PC-9 (cell line): ENCODE results near the gene OTUD6A. TPM values are rescaled to one million over a fixed set of nuclear protein-coding genes. Genes with fewer than 3 reads are reported as not detected.

Experiments
- BruUV-seq: library from RNA; stranded (reverse); fragments of 400-500 nt; replicated peaks from 2 replicates; lab custom pipeline; 2021; lab: Mats Ljungman, UMichigan
- CTCF ChIA-PET: fragments of 300-600 bp; sonication (Branson Sonifier 250); formaldehyde crosslinking; loops from one replicate; lab custom pipeline; 2022; ENCODE audit warnings: antibody characterized with exemption; lab: Charles Lee
- POLR2A ChIA-PET: fragments of 300-600 bp; sonication (Branson Sonifier 250); formaldehyde crosslinking; loops from one replicate; lab custom pipeline; 2022; ENCODE audit warnings: antibody characterized with exemption; ENCODE audit not compliant: unreplicated experiment; lab: Charles Lee
- DNase-seq, 2 experiments: peaks; one replicate each; pipeline versions ENCODE4 v3.0.0 to v3.0.0-alpha.2; 2015 to 2022; ENCODE audit warnings: mixed read lengths in 1 of 2
- H2AFZ ChIP-seq: fragments of 200-600 bp; sonication (generic); 2 replicates; pipeline ENCODE4 v1.8.1; 2017; ENCODE audit warnings: antibody characterized with exemption
- H3F3A ChIP-seq: fragments of 200-600 bp; sonication (generic); 2 replicates; pipeline ENCODE4 v1.8.1; 2017; ENCODE audit warnings: antibody characterized with exemption, mild to moderate bottlenecking, low read depth; ENCODE audit not compliant: insufficient read depth
- H3K27ac ChIP-seq: fragments of 200-600 bp; sonication (generic); 2 replicates; pipeline ENCODE4 v1.6.1; 2016; ENCODE audit warnings: mixed run types
- H3K27me3 ChIP-seq: fragments of 200-600 bp; sonication (generic); 2 replicates; pipeline ENCODE4 v1.6.1; 2016; ENCODE audit warnings: low read depth, mixed run types; ENCODE audit not compliant: insufficient read depth
- H3K36me3 ChIP-seq: fragments of 200-600 bp; sonication (generic); 2 replicates; pipeline ENCODE4 v1.6.1; 2016; ENCODE audit warnings: low read depth, mixed run types
- H3K4me1 ChIP-seq: fragments of 200-600 bp; sonication (generic); replicated peaks from 2 replicates; pipeline ENCODE4 v1.6.1; 2016; ENCODE audit warnings: mixed run types; ENCODE audit not compliant: insufficient read depth
- H3K4me2 ChIP-seq: fragments of 200-600 bp; sonication (generic); 2 replicates; pipeline ENCODE4 v1.6.1; 2017; ENCODE audit warnings: mixed run types
- H3K4me3 ChIP-seq: fragments of 200-600 bp; sonication (generic); 2 replicates; pipeline ENCODE4 v1.6.1; 2016; ENCODE audit warnings: mixed run types
- H3K79me2 ChIP-seq: fragments of 200-600 bp; sonication (generic); 2 replicates; pipeline ENCODE4 v1.6.1; 2017; ENCODE audit warnings: low read depth, mixed run types
- H3K9me2 ChIP-seq: fragments of 200-600 bp; sonication (generic); 2 replicates; pipeline ENCODE4 v1.8.1; 2017; ENCODE audit warnings: mild to moderate bottlenecking; ENCODE audit not compliant: insufficient read depth
- H3K9me3 ChIP-seq: fragments of 200-600 bp; sonication (generic); 2 replicates; pipeline ENCODE4 v1.8.1; 2016; ENCODE audit warnings: low read depth; ENCODE audit not compliant: insufficient read depth
- H4K20me1 ChIP-seq: fragments of 200-600 bp; sonication (generic); 2 replicates; pipeline ENCODE4 v1.8.1; 2017; ENCODE audit not compliant: insufficient read depth
- CTCF ChIP-seq: fragments of 200-600 bp; sonication (generic); conservative IDR thresholded peaks from 2 replicates; pipeline ENCODE4 v1.6.1; 2017; ENCODE audit warnings: mixed run types, antibody characterized with exemption, mild to moderate bottlenecking, moderate library complexity
- EZH2 ChIP-seq: fragments of 200-600 bp; sonication (generic); IDR thresholded peaks from 2 replicates; pipeline ENCODE4 v1.8.0; 2017; ENCODE audit warnings: antibody characterized with exemption, low read depth
- intact Hi-C: fragments of 100-400 bp; cut with micrococcal nuclease; formaldehyde crosslinking; loops from one replicate; pipeline ENCODE4 v1.10.0; 2022; ENCODE audit not compliant: unreplicated experiment
- total RNA-seq: library from RNA; stranded (reverse); gene quantifications from 2 replicates; pipeline ENCODE4 v1.2.3, GENCODE V29; 2021

OTUD6A gene
- total RNA-seq, 1 experiment from 2014 or later, result not detected

GRCh38 chrX:70054391-70054790 lies 7.9 kb upstream of the OTUD6A start:
- TF ChIP-seq CTCF (no peak), EZH2 (no peak)
- H3K4me2 ChIP-seq, result no peak overlapping the region
- BruUV-seq, result no TSS peak
- H3K4me3 ChIP-seq, result no peak overlapping the region
- no peaks in the 10 kb centered on the region for H3K36me3 ChIP-seq
- no peak overlapping the region for H2AFZ ChIP-seq
- no peaks in the 10 kb centered on the region for H3K79me2 ChIP-seq
- POLR2A ChIA-PET, result no interaction called here
- H3K4me1 ChIP-seq, result no peaks in the 10 kb centered on the region
- H3K27ac ChIP-seq, result no peak overlapping the region
- CTCF ChIA-PET, result no interaction called here
- H4K20me1 ChIP-seq, result no peaks in the 10 kb centered on the region
- no peaks in the 10 kb centered on the region for H3K9me3 ChIP-seq
- no peaks in the 10 kb centered on the region for H3F3A ChIP-seq
- H3K27me3 ChIP-seq, result peaks cover 5% of the 10 kb centered on the region; the same call in 1 of the 2 replicates
- intact Hi-C loops, result no loop called here
- H3K9me2 ChIP-seq, result no peaks in the 10 kb centered on the region
- DNase-seq, result no peak

GRCh38 chrX:70062961-70063550 lies 799 bp downstream of the OTUD6A start:
- H3K36me3 ChIP-seq, result no peaks in the 10 kb centered on the region
- no peak overlapping the region for H3K4me3 ChIP-seq
- H3K27ac ChIP-seq, result no peak overlapping the region
- H3F3A ChIP-seq, result no peaks in the 10 kb centered on the region
- H2AFZ ChIP-seq, result no peak overlapping the region
- ChIA-PET CTCF (no interaction called here), POLR2A (no interaction called here)
- intact Hi-C loops, result no loop called here
- H4K20me1 ChIP-seq, result no peaks in the 10 kb centered on the region
- DNase-seq, result no peak
- H3K27me3 ChIP-seq, result 0 out of 2 replicates have a peak, but pooled peaks cover 7% of the 10 kb centered on the region
- TF ChIP-seq EZH2, result no peak
- TF ChIP-seq CTCF, result no peak
- H3K4me2 ChIP-seq, result no peak overlapping the region
- H3K79me2 ChIP-seq, result no peaks in the 10 kb centered on the region
- no peaks in the 10 kb centered on the region for H3K9me2 ChIP-seq
- H3K9me3 ChIP-seq, result no peaks in the 10 kb centered on the region
- H3K4me1 ChIP-seq, result no peaks in the 10 kb centered on the region
- BruUV-seq, result no TSS peak

- H3F3A ChIP-seq, result no peaks in the 10 kb centered on the region
- TF ChIP-seq CTCF (no peak), EZH2 (no peak)
These were observed 4.4 kb downstream of the OTUD6A start for GRCh38 chrX:70066646-70067045.

More at GRCh38 chrX:70066646-70067045, 4.4 kb downstream of the OTUD6A start:
- Histone ChIP-seq H3K79me2 (no peaks in the 10 kb centered on the region), H3K36me3 (no peaks in the 10 kb centered on the region), H3K4me1 (no peaks in the 10 kb centered on the region), H3K9me2 (no peaks in the 10 kb centered on the region), H3K4me2 (no peak overlapping the region), H3K9me3 (no peaks in the 10 kb centered on the region), H3K27me3 (peaks cover 24% of the 10 kb centered on the region; the same call in 1 of the 2 replicates), H3K4me3 (no peak overlapping the region), H4K20me1 (no peaks in the 10 kb centered on the region), H2AFZ (no peak overlapping the region), H3K27ac (no peak overlapping the region)
- BruUV-seq, result no TSS peak
- CTCF ChIA-PET, result no interaction called here
- POLR2A ChIA-PET, result no interaction called here
- no peak for DNase-seq
- intact Hi-C loops, result no loop called here
